Tongue (tissue), 2 donors: ENCODE data around the gene SYVN1. TPM values are rescaled to one million over a fixed set of nuclear protein-coding genes. Genes with fewer than 3 reads are reported as not detected.
"Not testable (repeated sequence)": the region's sequence is repeated elsewhere in the genome, so short reads cannot be mapped to it uniquely, and the experiment has no call there.

Source experiments
- DNase-seq: peaks from one replicate; pipeline ENCODE4 v3.0.0-alpha.2; 2015
- total RNA-seq: library from RNA; depleted of rRNA; stranded (reverse); fragments of >200 nt; gene quantifications from one replicate; pipeline ENCODE4 v1.2.3, GENCODE V29; 2014

Gene SYVN1
- total RNA-seq: 16.4 TPM

- DNase-seq: peak; percentile 95
Observed at GRCh38 chr11:65134240-65134951, at the start of gene SYVN1. TSS of gene SYVN1 (minus strand) at chr11:65134519. CDS start at chr11:65133601, 918 bp downstream.

GRCh38 chr11:65183201-65183891 lies 49.0 kb upstream of the SYVN1 start:
- DNase-seq: peak; percentile 11

GRCh38 chr11:65182258-65183170 lies 48.2 kb upstream of the SYVN1 start:
- DNase-seq: peak; percentile 40

- DNase-seq: peak; percentile 85
Observed at GRCh38 chr11:65181569-65182257, 47.4 kb upstream of the SYVN1 start, which contains the start of gene CAPN1. TSS of gene CAPN1 (plus strand) at chr11:65181928. CDS start at chr11:65182702, 774 bp downstream.

- peak; percentile 89 for DNase-seq
Observed at GRCh38 chr11:65180877-65181568, 46.7 kb upstream of the SYVN1 start.

GRCh38 chr11:65174571-65175010 lies 40.3 kb upstream of the SYVN1 start:
- DNase-seq: not testable (repeated sequence)

- no peak for DNase-seq
Observed at GRCh38 chr11:65172600-65172999, 38.3 kb upstream of the SYVN1 start.

GRCh38 chr11:65170058-65170534 lies 35.8 kb upstream of the SYVN1 start, which contains the start of gene SPDYC:
TSS of gene SPDYC (plus strand) at chr11:65170233. CDS start at chr11:65171358, 1,125 bp downstream.
- no peak for DNase-seq

- DNase-seq: no peak
Observed at GRCh38 chr11:65169164-65169641, 34.9 kb upstream of the SYVN1 start.

- no peak for DNase-seq
Observed at GRCh38 chr11:65167656-65168055, 33.3 kb upstream of the SYVN1 start.

- no peak for DNase-seq
Observed at GRCh38 chr11:65166893-65167292, 32.6 kb upstream of the SYVN1 start.

- DNase-seq: no peak
Observed at GRCh38 chr11:65165410-65166317, 31.3 kb upstream of the SYVN1 start.

- no peak for DNase-seq
Observed at GRCh38 chr11:65163684-65164083, 29.4 kb upstream of the SYVN1 start.

GRCh38 chr11:65160643-65161042 lies 26.3 kb upstream of the SYVN1 start:
- DNase-seq: no peak

GRCh38 chr11:65159012-65159411 lies 24.7 kb upstream of the SYVN1 start:
- DNase-seq: no peak

GRCh38 chr11:65157336-65157735 lies 23.0 kb upstream of the SYVN1 start:
- no peak for DNase-seq

GRCh38 chr11:65156926-65157325 lies 22.6 kb upstream of the SYVN1 start:
- DNase-seq: no peak

- DNase-seq: no peak
Observed at GRCh38 chr11:65156256-65156655, 21.9 kb upstream of the SYVN1 start.

GRCh38 chr11:65152122-65152521 lies 17.8 kb upstream of the SYVN1 start:
- DNase-seq: no peak
